DND-41 (cell line): ENCODE data around the gene MAN1A1.

Experiments used
- ATAC-seq: fragments of 200-7000 bp; cut with Tn5 transposase; 3 replicates; pipeline ENCODE4 v1.9.1; 2021; ENCODE audit warnings: low read depth; ENCODE audit not compliant: insufficient read depth
- DNase-seq: peaks from one replicate; pipeline ENCODE4 v3.0.0-alpha.2; 2020
- H2AFZ ChIP-seq: 2 replicates; pipeline ENCODE4 v1.6.0; 2012; ENCODE audit warnings: low read depth, low read length
- H3K27ac ChIP-seq: 2 replicates; pipeline ENCODE4 v1.5.1; 2012; ENCODE audit warnings: low read length, inconsistent platforms
- H3K27me3 ChIP-seq: fragments of 200-600 bp; sonication (generic); 2 replicates; pipeline ENCODE4 v1.6.0; 2012; ENCODE audit warnings: low read length, mild to moderate bottlenecking, inconsistent platforms; ENCODE audit not compliant: insufficient read depth, poor library complexity
- H3K36me3 ChIP-seq: 2 replicates; pipeline ENCODE4 v1.5.1; 2012; ENCODE audit warnings: low read length, inconsistent platforms; ENCODE audit not compliant: insufficient read depth
- H3K4me1 ChIP-seq: 2 replicates; pipeline ENCODE4 v1.5.1; 2012; ENCODE audit warnings: mild to moderate bottlenecking, low read length; ENCODE audit not compliant: insufficient read depth
- H3K4me2 ChIP-seq: 2 replicates; pipeline ENCODE4 v1.6.0; 2012; ENCODE audit warnings: mild to moderate bottlenecking, moderate library complexity, low read length, inconsistent platforms; ENCODE audit not compliant: insufficient read depth
- H3K4me3 ChIP-seq, 2 experiments: fragments of 200-600 bp in 1 of 2; shearing (Covaris generic) in 1 of 2; 2 replicates each; pipeline ENCODE4 v1.5.1; 2012 to 2016; ENCODE audit warnings: inconsistent platforms in 2 of 2, low read length in 2 of 2, mild to moderate bottlenecking in 2 of 2, low read depth in 1 of 2, moderate library complexity in 1 of 2
- H3K79me2 ChIP-seq: 2 replicates; pipeline ENCODE4 v1.6.0; 2012; ENCODE audit warnings: low read length, inconsistent platforms; ENCODE audit not compliant: insufficient read depth
- H3K9ac ChIP-seq: 2 replicates; pipeline ENCODE4 v1.6.0; 2012; ENCODE audit warnings: low read depth, mild to moderate bottlenecking, inconsistent platforms, low read length, moderate library complexity
- H3K9me3 ChIP-seq: 2 replicates; pipeline ENCODE4 v1.5.1; 2012; ENCODE audit warnings: low read length, moderate library complexity, mild to moderate bottlenecking, inconsistent platforms; ENCODE audit not compliant: insufficient read depth, severe bottlenecking
- H4K20me1 ChIP-seq: 2 replicates; pipeline ENCODE4 v1.6.0; 2012; ENCODE audit warnings: low read length; ENCODE audit not compliant: insufficient read depth
- EZH2 ChIP-seq: IDR thresholded peaks from 3 replicates; pipeline ENCODE4 v1.6.1; 2012; ENCODE audit warnings: borderline replicate concordance, low read depth, mild to moderate bottlenecking, moderate library complexity, low read length, inconsistent platforms; ENCODE audit not compliant: severe bottlenecking
- TF ChIP-seq, protein P1 (sequence below): IDR thresholded peaks from 2 replicates; pipeline ENCODE4 v1.5.1; 2012; ENCODE audit warnings: borderline replicate concordance, low read length, moderate library complexity, mild to moderate bottlenecking; ENCODE audit not compliant: poor library complexity, severe bottlenecking; ENCODE audit errors: extremely low read depth

The MAN1A1 gene

DNA sequence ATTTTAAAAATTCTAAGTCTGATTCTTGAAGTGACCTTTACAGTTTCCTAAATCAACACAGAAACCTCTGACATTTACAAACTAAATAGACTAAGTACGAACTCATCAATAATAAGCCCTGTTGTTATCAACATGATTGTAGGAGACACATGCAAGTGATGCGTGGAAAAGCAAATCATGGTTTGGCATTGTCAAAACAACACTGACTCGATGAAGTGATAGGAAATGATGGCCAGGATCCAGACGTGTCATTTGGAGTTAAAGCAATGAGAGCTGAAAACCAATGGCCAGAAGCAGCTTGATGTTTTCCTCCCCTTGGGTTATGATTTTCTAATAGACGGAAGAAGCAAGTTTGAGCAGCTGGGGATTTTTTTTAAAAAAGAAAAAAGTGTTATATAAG, 153.7 kb downstream of the MAN1A1 start:
- Histone ChIP-seq H3K9me3 (no peaks in the 10 kb centered on the region), H3K36me3 (peaks cover 10% of the 10 kb centered on the region; the same call in 1 of the 2 replicates), H2AFZ (no peak overlapping the region), H4K20me1 (no peaks in the 10 kb centered on the region), H3K27ac (no peak overlapping the region), H3K4me2 (no peak overlapping the region), H3K4me3 (no peak overlapping the region), H3K9ac (no peak overlapping the region), H3K27me3 (no peaks in the 10 kb centered on the region), H3K79me2 (no peaks in the 10 kb centered on the region), H3K4me1 (no peaks in the 10 kb centered on the region)
- TF ChIP-seq EZH2, result no peak
- TF ChIP-seq, protein P1, sequence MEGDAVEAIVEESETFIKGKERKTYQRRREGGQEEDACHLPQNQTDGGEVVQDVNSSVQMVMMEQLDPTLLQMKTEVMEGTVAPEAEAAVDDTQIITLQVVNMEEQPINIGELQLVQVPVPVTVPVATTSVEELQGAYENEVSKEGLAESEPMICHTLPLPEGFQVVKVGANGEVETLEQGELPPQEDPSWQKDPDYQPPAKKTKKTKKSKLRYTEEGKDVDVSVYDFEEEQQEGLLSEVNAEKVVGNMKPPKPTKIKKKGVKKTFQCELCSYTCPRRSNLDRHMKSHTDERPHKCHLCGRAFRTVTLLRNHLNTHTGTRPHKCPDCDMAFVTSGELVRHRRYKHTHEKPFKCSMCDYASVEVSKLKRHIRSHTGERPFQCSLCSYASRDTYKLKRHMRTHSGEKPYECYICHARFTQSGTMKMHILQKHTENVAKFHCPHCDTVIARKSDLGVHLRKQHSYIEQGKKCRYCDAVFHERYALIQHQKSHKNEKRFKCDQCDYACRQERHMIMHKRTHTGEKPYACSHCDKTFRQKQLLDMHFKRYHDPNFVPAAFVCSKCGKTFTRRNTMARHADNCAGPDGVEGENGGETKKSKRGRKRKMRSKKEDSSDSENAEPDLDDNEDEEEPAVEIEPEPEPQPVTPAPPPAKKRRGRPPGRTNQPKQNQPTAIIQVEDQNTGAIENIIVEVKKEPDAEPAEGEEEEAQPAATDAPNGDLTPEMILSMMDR, result no peak
- DNase-seq (no peak), ATAC-seq (no peak)

DNA sequence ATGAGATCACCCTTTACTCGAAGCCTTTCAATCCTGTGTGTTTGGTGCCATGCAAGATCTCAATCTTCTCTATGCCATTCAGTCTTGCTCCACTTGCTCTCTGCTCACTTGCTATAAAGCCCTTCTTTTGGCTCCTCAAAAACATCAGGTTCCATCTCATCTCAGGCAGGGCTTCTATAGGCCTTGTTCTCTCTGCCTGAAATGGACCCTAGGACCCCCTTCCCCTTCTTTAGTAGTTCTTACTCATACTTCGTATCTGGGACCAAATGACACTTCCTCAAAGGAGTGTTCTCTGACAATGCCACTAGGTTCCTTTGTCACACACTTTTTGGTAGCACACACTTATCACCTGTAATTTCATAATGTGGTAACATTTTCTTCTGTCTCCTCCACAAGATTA, 154.4 kb downstream of the MAN1A1 start:
- ATAC-seq, result no peak
- Histone ChIP-seq H2AFZ (no peak overlapping the region), H3K27ac (no peak overlapping the region), H3K4me3 (no peak overlapping the region), H3K36me3 (peaks cover 10% of the 10 kb centered on the region; the same call in 1 of the 2 replicates), H4K20me1 (no peaks in the 10 kb centered on the region), H3K4me1 (no peaks in the 10 kb centered on the region), H3K9ac (no peak overlapping the region), H3K79me2 (no peaks in the 10 kb centered on the region), H3K9me3 (no peaks in the 10 kb centered on the region), H3K4me2 (no peak overlapping the region), H3K27me3 (no peaks in the 10 kb centered on the region)
- no peak for DNase-seq
- TF ChIP-seq, protein P1, result no peak
- TF ChIP-seq EZH2, result no peak

DNA sequence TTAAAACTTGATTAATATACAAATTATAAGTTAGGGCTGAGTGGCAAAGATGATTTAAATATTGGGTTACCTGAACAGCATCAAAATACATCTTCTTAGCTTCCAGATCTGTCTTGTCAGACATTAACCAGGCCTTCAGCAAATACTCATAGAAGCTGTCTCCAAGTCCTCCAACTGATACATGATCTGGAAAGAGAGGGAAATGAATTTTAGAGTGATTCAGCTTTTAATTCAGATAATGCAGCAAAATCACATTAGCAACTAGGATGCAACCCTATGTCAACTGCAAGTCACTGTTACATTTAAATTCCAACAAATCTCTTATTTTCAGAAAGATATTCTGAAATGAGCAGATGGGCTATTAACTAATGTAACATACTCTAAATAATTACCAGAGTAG, 155.9 kb downstream of the MAN1A1 start:
- peaks cover 10% of the 10 kb centered on the region; the same call in 1 of the 2 replicates for H3K36me3 ChIP-seq
- H3K4me1 ChIP-seq, result no peaks in the 10 kb centered on the region
- no peak overlapping the region for H2AFZ ChIP-seq
- no peaks in the 10 kb centered on the region for H3K27me3 ChIP-seq
- no peak for TF ChIP-seq EZH2
- TF ChIP-seq, protein P1, result no peak
- H3K79me2 ChIP-seq, result no peaks in the 10 kb centered on the region
- ATAC-seq (no peak), DNase-seq (no peak)
- no peak overlapping the region for H3K9ac ChIP-seq
- H3K27ac ChIP-seq, result no peak overlapping the region
- no peak overlapping the region for H3K4me2 ChIP-seq
- no peaks in the 10 kb centered on the region for H3K9me3 ChIP-seq
- no peaks in the 10 kb centered on the region for H4K20me1 ChIP-seq
- H3K4me3 ChIP-seq, result no peak overlapping the region

GRCh38 chr6:119192200-119192599, 157.4 kb downstream of the MAN1A1 start:
- no peak for DNase-seq

More at GRCh38 chr6:119192200-119192599, 157.4 kb downstream of the MAN1A1 start:
- H4K20me1 ChIP-seq, result no peaks in the 10 kb centered on the region
- no peaks in the 10 kb centered on the region for H3K9me3 ChIP-seq
- peaks cover 16% of the 10 kb centered on the region; the same call in 1 of the 2 replicates for H3K36me3 ChIP-seq
- H3K4me2 ChIP-seq, result no peak overlapping the region
- no peaks in the 10 kb centered on the region for H3K4me1 ChIP-seq
- no peak for TF ChIP-seq EZH2
- no peak for ATAC-seq
- no peak overlapping the region for H2AFZ ChIP-seq
- no peaks in the 10 kb centered on the region for H3K79me2 ChIP-seq
- no peak overlapping the region for H3K27ac ChIP-seq
- no peaks in the 10 kb centered on the region for H3K27me3 ChIP-seq
- no peak overlapping the region for H3K9ac ChIP-seq
- no peak overlapping the region for H3K4me3 ChIP-seq
